OCI-LY7 (cell line): Measurements from ENCODE around the gene NCEH1. TPM values are rescaled to one million over a fixed set of nuclear protein-coding genes. Genes with fewer than 3 reads are reported as not detected.

Experiments
- BruUV-seq: library from RNA; stranded (reverse); fragments of 400-500 nt; replicated peaks from 2 replicates; lab custom pipeline; 2021; lab: Mats Ljungman, UMichigan
- CTCF ChIA-PET: fragments of 300-600 bp; sonication (Branson Sonifier 250); formaldehyde crosslinking; loops from one replicate; lab custom pipeline; 2022; ENCODE audit warnings: antibody characterized with exemption; ENCODE audit not compliant: unreplicated experiment; lab: Charles Lee
- POLR2A ChIA-PET: fragments of 300-600 bp; sonication (Branson Sonifier 250); formaldehyde crosslinking; loops from one replicate; lab custom pipeline; 2022; ENCODE audit warnings: antibody characterized with exemption; lab: Charles Lee
- DNase-seq: peaks from one replicate; pipeline ENCODE4 v3.0.0-alpha.2; 2015; ENCODE audit warnings: low spot score
- H2AFZ ChIP-seq: fragments of 200-600 bp; sonication (generic), shearing (Covaris generic); 2 replicates; pipeline ENCODE4 v1.6.1; 2014; ENCODE audit warnings: mild to moderate bottlenecking, antibody characterized with exemption, low read length, moderate library complexity
- H3K27ac ChIP-seq: fragments of 200-600 bp; sonication (generic); 2 replicates; pipeline ENCODE4 v1.5.1; 2014; ENCODE audit warnings: mixed run types, low read depth, mild to moderate bottlenecking, moderate library complexity, low read length, inconsistent platforms; ENCODE audit not compliant: poor library complexity, severe bottlenecking
- H3K36me3 ChIP-seq: fragments of 200-600 bp; sonication (generic); 2 replicates; pipeline ENCODE4 v1.6.1; 2014; ENCODE audit warnings: mild to moderate bottlenecking, antibody characterized with exemption, low read length, moderate library complexity, mixed read lengths; ENCODE audit not compliant: insufficient read depth
- H3K4me1 ChIP-seq: fragments of 200-600 bp; sonication (generic); 2 replicates; pipeline ENCODE4 v1.5.1; 2014; ENCODE audit warnings: mild to moderate bottlenecking, low read length; ENCODE audit not compliant: insufficient read depth, poor library complexity, severe bottlenecking
- H3K4me2 ChIP-seq: fragments of 200-600 bp; sonication (generic); 2 replicates; pipeline ENCODE4 v1.6.1; 2014; ENCODE audit warnings: mild to moderate bottlenecking, low read length
- H3K4me3 ChIP-seq: fragments of 200-600 bp; sonication (generic); 2 replicates; pipeline ENCODE4 v1.5.1; 2014; ENCODE audit warnings: mild to moderate bottlenecking, low read depth, low read length; ENCODE audit not compliant: poor library complexity, severe bottlenecking
- H3K79me2 ChIP-seq: fragments of 200-600 bp; sonication (generic); 2 replicates; pipeline ENCODE4 v1.6.1; 2016; ENCODE audit warnings: low read depth, mild to moderate bottlenecking, low read length, moderate library complexity, mixed read lengths; ENCODE audit not compliant: insufficient read depth
- H3K9me2 ChIP-seq: fragments of 200-600 bp; sonication (generic); 2 replicates; pipeline ENCODE4 v1.6.1; 2016; ENCODE audit warnings: mild to moderate bottlenecking, low read length, mixed read lengths; ENCODE audit not compliant: insufficient read depth
- H3K9me3 ChIP-seq: fragments of 200-600 bp; sonication (generic); 2 replicates; pipeline ENCODE4 v1.6.1; 2014; ENCODE audit warnings: mild to moderate bottlenecking, mixed run types, low read length, mixed read lengths
- H4K20me1 ChIP-seq: fragments of 200-600 bp; sonication (generic); 2 replicates; pipeline ENCODE4 v1.6.1; 2014; ENCODE audit warnings: mild to moderate bottlenecking, antibody characterized with exemption, low read length, moderate library complexity, mixed read lengths; ENCODE audit not compliant: insufficient read depth
- EZH2phosphoT487 ChIP-seq: fragments of 200-600 bp; sonication (generic); IDR thresholded peaks from 2 replicates; pipeline ENCODE4 v1.6.1; 2018; ENCODE audit warnings: low read depth, borderline replicate concordance, mild to moderate bottlenecking, mixed run types, antibody characterized with exemption, low read length, moderate library complexity, mixed read lengths
- intact Hi-C: fragments of 100-400 bp; cut with micrococcal nuclease; formaldehyde crosslinking; loops from one replicate; pipeline ENCODE4 v1.10.0; 2022; ENCODE audit not compliant: unreplicated experiment
- total RNA-seq, 2 experiments: library from RNA; depleted of rRNA in 1 of 2; stranded (reverse); fragments of >200 nt in 1 of 2; shearing (Covaris generic) in 1 of 2; gene quantifications; 2 replicates each; pipeline ENCODE4 v1.2.3, GENCODE V29; 2014 to 2022
- TF ChIP-seq, protein P1 (sequence below): fragments of 200-600 bp; sonication (generic); conservative IDR thresholded peaks from 2 replicates; pipeline ENCODE4 v1.5.1; 2014; ENCODE audit warnings: mild to moderate bottlenecking, antibody characterized with exemption, low read length, moderate library complexity, mixed read lengths

Gene NCEH1
- total RNA-seq, 2 experiments from 2014 or later = 2.7 to 8.2 TPM

DNA sequence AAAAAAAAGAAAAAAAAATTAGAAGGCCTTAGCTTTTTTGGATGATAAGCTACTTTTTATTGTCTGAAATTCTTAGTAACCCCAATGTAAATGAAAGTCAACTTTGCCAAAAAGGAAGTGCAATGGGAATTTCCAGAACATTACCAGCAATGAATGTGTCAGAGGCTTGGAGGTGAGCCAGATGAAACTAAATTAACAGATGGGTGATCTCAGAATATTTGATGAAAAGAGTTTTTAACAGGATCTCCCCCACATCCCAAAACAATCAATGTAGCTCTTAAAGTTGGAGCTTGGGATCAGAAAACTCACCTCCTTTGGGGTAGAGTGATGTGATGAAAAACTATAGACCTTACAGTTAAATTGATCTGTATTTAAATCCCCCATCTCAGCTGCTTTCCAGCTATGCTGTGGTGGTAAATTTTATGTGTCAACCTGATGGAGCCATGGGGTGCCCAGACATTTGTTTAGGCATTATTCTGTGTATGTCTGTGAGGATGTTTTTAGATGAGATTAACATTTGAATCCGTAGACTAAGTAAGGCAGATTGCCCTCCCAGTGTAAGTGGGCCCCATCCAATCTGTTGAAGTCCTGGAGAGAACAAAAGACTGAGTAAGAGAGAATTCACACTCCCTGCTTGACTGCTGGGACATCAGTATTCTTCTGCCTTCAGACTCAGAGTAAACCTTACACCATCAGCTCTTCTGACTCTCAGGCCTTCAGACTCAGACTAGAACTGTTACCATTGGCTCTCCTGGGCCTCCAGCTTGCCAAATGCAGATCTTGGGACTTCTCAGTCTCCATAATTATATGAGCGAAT lies 103.4 kb downstream of the NCEH1 start:
- CTCF ChIA-PET = no interaction called here
- no peaks in the 10 kb centered on the region for H3K9me2 ChIP-seq
- no peaks in the 10 kb centered on the region for H3K4me1 ChIP-seq
- no TSS peak for BruUV-seq
- H3K9me3 ChIP-seq = no peaks in the 10 kb centered on the region
- DNase-seq = no peak
- POLR2A ChIA-PET = no interaction called here
- no peaks in the 10 kb centered on the region for H3K79me2 ChIP-seq
- H3K27ac ChIP-seq = no peak overlapping the region
- no peak overlapping the region for H3K4me3 ChIP-seq
- no peaks in the 10 kb centered on the region for H4K20me1 ChIP-seq
- no peak overlapping the region for H2AFZ ChIP-seq
- no peaks in the 10 kb centered on the region for H3K36me3 ChIP-seq
- intact Hi-C loops = no loop called here
- TF ChIP-seq EZH2phosphoT487 = no peak
- TF ChIP-seq, protein P1, sequence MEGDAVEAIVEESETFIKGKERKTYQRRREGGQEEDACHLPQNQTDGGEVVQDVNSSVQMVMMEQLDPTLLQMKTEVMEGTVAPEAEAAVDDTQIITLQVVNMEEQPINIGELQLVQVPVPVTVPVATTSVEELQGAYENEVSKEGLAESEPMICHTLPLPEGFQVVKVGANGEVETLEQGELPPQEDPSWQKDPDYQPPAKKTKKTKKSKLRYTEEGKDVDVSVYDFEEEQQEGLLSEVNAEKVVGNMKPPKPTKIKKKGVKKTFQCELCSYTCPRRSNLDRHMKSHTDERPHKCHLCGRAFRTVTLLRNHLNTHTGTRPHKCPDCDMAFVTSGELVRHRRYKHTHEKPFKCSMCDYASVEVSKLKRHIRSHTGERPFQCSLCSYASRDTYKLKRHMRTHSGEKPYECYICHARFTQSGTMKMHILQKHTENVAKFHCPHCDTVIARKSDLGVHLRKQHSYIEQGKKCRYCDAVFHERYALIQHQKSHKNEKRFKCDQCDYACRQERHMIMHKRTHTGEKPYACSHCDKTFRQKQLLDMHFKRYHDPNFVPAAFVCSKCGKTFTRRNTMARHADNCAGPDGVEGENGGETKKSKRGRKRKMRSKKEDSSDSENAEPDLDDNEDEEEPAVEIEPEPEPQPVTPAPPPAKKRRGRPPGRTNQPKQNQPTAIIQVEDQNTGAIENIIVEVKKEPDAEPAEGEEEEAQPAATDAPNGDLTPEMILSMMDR = no peak
- H3K4me2 ChIP-seq = no peak overlapping the region

DNA sequence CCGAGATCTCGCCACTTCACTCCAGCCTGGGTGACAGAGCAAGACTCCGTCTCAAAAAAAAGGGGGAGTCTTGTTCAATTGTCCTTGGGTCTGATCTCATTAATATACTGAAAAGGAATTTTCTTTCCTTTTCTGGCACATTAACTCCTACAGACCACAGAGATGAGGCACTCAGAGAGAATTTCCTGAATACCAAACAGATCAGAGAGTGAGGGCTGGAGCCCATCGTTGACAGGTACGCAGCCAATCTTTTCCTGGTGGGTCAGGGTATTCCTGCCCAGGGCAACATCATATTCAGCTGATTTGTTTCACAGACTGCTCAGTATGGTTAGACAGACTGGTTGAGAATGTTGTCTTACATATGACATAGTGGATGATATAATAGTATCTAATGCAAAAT lies 104.8 kb downstream of the NCEH1 start:
- Histone ChIP-seq H3K4me3 (no peak overlapping the region), H3K4me2 (no peak overlapping the region), H2AFZ (no peak overlapping the region), H3K9me3 (no peaks in the 10 kb centered on the region), H3K27ac (no peak overlapping the region), H4K20me1 (no peaks in the 10 kb centered on the region), H3K79me2 (no peaks in the 10 kb centered on the region), H3K4me1 (no peaks in the 10 kb centered on the region), H3K36me3 (no peaks in the 10 kb centered on the region), H3K9me2 (no peaks in the 10 kb centered on the region)
- BruUV-seq = no TSS peak
- intact Hi-C loops = no loop called here
- no peak for TF ChIP-seq EZH2phosphoT487
- TF ChIP-seq, protein P1 = no peak
- DNase-seq = no peak
- ChIA-PET CTCF (no interaction called here), POLR2A (interaction anchor here (0.6 kb wide), 1 partner anchor 764 kb away, joined by 4 read pairs; no protein-coding TSS in a partner anchor)
